HG02885 (cell line): ENCODE measurements around the gene CALR.

Experiments used
- ATAC-seq: cut with Tn5 transposase; IDR thresholded peaks from one replicate; pipeline ENCODE4 v1.9.1; 2021; ENCODE audit warnings: mild to moderate bottlenecking; ENCODE audit not compliant: unreplicated experiment, poor library complexity

Gene CALR

GRCh38 chr19:12932392-12933286 is 5.8 kb upstream of the CALR start:
- ATAC-seq, result no peak

- peak; percentile 56 for ATAC-seq
Measured at GRCh38 chr19:12933287-12934072, 4.9 kb upstream of the CALR start, which contains the start of gene FARSA. Gene FARSA (minus strand): TSS chr19:12933711. CDS start chr19:12933696, 15 bp downstream.

DNA sequence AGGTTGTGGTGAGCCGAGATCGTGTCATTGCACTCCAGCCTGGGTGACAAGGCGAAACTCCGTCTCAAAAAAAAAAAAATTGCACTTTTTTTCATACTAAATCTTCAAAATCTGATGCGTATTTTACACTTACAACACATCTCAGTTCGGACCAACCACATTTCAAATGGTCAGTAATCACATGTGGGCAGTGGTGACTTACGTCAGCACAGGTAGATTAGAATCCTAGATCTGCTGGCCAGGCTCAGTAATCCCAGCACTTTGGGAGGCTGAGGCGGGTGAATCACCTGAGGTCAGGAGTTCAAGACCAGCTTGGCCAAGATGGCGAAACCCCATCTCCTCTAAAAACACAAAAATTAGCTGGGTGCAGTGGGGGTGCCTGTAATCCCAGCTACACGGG is 3.3 kb upstream of the CALR start:
- ATAC-seq, result no peak

DNA sequence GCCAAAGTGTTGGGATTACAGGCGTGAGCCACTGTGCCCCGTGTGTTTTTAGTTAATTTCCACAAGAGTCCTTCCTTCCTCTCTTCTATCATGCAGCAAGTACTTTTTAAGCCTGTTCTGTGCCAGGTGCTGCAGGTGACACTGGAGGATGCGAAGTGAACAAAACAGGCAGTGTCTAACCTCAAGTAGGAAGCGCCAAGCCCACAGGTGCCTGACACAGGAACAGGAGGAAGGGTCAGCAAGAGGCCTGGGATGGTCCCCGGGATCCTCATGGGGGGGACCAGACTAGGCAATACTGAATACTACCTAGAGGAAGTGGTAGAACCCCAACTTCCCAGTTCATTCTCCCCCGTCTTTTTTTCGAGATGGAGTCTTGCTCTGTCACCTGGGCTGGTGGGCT is 1.8 kb upstream of the CALR start:
- no peak for ATAC-seq

DNA sequence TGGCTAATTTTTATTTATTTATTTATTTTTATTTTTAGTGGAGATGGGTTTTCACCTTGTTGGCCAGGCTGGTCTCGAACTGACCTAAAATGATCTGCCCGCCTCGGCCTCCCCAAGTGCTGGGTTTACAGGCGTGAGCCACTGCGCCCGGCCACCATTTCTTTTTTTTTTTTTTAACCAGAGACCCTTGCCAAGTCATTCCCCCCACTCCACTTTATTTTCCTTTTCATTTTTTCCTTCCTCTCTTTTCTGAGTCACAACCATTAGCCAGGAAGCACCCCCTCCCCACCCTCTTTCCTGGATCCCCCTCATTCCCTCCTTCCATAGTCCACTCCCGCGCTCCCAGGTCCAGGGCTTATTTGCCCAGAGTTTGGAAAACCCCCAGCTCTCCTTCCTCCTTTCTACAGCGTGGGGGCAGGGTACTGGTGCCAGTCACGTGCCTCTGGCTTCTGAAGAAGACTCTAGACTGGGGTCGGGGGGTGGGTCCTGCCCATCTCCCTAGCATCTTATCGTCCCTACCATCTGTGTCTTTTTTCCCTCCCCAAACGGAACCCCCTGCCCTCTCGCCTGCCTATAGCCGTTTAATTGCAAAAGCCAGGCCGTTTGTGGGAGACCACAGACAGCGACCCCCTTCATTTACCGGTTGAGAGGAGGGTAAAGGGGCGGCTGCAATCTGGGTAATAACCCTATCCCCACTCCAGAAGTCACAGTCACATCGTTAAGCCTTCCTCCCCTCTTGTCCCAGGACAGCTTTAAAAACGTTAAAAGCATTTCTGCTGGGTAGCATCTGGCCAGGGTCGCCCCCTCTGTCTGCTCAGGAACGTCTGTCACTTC is 1.1 kb upstream of the CALR start:
- ATAC-seq, result no peak

DNA sequence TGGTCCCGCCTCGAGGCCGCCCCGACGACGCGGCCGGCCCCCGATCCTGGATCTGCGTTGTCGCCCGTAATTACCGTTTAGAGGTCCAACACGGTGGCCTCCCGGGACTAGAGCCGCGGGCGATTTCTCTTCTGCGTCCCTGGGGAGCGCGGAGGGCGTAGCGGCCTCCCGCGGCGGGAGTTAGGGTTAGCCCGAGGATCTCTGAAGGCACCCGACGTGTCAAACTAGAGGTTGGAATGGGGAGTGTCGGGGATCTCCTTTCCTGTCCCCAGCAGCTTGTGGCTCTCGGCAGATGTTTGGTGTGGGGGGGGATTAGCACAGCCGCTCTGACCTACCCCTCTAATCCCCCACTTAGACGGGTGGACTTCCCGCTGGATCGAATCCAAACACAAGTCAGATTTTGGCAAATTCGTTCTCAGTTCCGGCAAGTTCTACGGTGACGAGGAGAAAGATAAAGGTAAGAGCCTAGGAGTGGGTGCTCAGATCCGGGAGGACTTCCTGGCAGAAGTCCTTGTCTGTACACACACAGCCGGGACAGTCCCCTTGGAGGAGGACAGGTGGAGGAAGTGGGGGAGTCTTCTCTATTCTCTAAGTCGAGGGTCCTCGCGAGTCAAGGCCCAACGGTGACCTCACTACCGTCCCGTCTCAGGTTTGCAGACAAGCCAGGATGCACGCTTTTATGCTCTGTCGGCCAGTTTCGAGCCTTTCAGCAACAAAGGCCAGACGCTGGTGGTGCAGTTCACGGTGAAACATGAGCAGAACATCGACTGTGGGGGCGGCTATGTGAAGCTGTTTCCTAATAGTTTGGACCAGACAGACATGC is 581 bp downstream of the CALR start:
- ATAC-seq, result no peak

DNA sequence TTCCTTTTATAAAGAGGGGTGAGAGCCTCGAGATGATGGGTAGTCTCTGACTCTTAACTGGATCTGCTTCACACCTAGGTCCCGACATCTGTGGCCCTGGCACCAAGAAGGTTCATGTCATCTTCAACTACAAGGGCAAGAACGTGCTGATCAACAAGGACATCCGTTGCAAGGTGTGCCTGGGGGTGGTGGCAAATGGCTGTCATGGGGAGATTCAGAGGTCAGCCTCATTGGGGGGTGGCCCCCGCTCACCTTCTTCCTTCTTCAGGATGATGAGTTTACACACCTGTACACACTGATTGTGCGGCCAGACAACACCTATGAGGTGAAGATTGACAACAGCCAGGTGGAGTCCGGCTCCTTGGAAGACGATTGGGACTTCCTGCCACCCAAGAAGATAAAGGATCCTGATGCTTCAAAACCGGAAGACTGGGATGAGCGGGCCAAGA is 1.6 kb downstream of the CALR start:
- no peak for ATAC-seq

- no peak for ATAC-seq
Measured at GRCh38 chr19:12940897-12941296, 2.5 kb downstream of the CALR start.

DNA sequence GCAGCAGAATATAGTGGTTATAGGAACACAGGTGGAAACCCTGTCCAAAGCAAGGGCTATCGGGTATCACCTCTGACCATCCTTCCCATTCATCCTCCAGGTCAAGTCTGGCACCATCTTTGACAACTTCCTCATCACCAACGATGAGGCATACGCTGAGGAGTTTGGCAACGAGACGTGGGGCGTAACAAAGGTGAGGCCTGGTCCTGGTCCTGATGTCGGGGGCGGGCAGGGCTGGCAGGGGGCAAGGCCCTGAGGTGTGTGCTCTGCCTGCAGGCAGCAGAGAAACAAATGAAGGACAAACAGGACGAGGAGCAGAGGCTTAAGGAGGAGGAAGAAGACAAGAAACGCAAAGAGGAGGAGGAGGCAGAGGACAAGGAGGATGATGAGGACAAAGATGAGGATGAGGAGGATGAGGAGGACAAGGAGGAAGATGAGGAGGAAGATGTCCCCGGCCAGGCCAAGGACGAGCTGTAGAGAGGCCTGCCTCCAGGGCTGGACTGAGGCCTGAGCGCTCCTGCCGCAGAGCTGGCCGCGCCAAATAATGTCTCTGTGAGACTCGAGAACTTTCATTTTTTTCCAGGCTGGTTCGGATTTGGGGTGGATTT is 5.1 kb downstream of the CALR start:
- no peak for ATAC-seq

- ATAC-seq, result no peak
Measured at GRCh38 chr19:12944104-12944674, 5.8 kb downstream of the CALR start.

DNA sequence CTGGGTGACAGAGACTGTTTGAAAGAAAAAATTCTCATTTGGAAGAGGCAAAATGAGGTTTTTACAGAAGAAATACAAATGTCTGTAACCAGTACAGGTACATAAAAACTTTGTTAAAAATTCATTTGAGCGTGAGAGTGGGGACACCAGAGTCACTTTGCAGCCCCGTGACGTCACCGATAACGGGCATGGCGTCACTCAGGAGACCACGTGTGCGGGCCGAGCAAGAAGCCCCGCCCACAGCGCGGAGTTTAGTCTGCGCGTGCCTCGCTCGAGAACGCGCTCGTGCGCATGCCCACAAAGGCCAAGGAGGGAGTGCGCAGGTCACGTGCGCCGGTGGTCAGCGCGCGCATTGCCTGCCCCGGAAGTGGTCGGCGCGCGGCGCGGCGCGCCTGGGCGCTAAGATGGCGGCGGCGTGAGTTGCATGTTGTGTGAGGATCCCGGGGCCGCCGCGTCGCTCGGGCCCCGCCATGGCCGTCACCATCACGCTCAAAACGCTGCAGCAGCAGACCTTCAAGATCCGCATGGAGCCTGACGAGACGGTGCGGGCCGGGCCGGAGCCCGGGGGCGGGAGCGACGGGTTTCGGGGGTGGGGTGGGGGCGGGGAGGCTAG is 7.2 kb downstream of the CALR start, which contains the start of gene RAD23A:
RAD23A (plus strand) TSS at position 384 of the 613 bp plus-strand sequence; CDS start at position 471, 87 bp downstream.
- peak; percentile 90 for ATAC-seq

DNA sequence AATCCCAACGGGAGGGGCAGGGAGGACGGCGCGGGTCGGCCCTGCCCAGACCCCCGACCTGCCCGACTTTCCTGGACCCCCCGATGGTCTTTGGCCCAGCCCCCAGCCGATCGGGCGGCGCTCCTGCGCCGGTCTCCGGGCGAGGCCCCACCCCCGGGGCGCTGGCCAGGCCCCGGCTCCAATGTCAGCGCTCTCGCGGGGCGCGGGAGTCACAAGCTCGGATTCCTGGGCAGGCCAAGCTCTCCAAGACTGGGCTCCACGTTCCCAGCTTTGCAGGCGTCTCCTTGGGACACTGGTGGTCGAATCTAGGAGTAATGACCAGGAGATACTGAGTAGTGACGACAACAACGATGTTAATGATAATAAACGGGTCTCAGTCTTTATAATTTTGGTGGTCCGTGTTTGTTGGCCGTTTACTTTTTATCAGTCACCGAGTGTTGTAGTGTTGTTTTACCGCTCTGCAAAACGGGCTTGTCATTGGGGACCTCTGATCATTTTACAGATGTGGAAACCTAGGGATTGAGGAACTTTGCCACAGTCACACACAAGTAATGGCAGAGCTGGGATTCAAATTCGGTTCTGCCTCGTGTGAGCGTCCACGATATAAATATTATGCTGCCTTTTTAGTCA is 7.8 kb downstream of the CALR start:
- ATAC-seq, result peak; percentile 43

- ATAC-seq, result no peak
Measured at GRCh38 chr19:12946731-12947496, 8.5 kb downstream of the CALR start.

DNA sequence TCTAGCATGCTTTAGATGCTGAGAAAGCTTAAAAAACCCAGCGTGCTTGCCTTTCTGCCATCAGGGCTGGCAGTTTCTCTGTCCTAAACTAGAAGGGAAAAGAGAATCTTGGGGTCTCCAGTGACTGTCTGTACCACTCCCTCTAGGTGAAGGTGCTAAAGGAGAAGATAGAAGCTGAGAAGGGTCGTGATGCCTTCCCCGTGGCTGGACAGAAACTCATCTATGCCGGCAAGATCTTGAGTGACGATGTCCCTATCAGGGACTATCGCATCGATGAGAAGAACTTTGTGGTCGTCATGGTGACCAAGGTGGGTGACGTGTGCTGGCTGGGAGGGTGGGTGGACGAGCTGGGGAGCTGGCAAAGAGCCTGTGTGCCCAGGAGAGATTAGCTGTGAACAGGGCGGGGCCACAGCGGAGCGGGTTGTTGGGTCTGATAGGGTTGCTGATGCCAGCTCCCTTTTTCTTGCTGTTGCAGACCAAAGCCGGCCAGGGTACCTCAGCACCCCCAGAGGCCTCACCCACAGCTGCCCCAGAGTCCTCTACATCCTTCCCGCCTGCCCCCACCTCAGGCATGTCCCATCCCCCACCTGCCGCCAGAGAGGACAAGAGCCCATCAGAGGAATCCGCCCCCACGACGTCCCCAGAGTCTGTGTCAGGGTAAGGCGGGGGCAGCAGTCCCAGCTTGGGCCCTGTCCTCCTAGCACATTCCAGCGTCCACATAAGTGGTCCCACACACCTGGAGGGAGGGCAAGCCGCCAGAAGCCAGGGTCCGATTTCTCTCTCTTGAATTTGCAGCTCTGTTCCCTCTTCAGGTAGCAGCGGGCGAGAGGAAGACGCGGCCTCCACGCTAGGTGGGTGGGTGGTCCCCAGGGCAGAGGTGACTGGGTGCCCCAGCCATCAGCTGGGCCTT is 9.5 kb downstream of the CALR start:
- ATAC-seq, result no peak

DNA sequence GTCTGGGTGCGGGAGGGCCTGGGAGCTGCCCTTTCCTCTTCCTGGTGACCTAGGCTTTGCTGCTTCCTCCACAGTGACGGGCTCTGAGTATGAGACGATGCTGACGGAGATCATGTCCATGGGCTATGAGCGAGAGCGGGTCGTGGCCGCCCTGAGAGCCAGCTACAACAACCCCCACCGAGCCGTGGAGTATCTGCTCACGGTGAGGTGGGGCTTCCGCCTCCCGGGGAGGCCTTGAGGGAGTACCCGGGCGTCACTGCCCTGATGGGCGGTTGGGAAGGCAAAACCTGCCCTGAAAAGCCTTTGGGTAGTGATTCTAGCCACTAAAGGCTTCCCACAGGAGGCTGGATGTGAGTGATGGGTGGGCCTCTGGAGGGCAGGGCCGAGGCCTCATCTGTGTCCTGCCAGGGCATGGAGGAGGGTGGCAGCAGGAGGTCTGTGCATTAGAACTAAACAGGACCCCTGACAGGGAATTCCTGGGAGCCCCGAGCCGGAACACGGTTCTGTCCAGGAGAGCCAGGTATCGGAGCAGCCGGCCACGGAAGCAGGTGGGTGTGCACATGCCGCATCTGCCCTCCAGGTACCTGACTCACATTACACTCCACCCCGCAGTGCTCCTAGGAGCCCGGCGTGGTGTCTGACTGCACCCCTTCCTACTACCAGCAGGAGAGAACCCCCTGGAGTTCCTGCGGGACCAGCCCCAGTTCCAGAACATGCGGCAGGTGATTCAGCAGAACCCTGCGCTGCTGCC is 10.4 kb downstream of the CALR start:
- no peak for ATAC-seq
